H1 (cell line): ENCODE results near the gene RERG. TPM values are rescaled to one million over a fixed set of nuclear protein-coding genes. Genes with fewer than 3 reads are reported as not detected.

ENCODE experiments used
- CTCF ChIA-PET: fragments of 300-600 bp; sonication (Branson Sonifier 250); formaldehyde crosslinking; loops from one replicate; lab custom pipeline; 2021; ENCODE audit not compliant: partially characterized antibody; lab: Charles Lee
- POLR2A ChIA-PET: fragments of 300-600 bp; sonication (Branson Sonifier 250); formaldehyde crosslinking; loops from one replicate; lab custom pipeline; 2021; ENCODE audit warnings: inconsistent platforms; ENCODE audit not compliant: partially characterized antibody; lab: Charles Lee
- DNase-seq, 2 experiments: peaks; one replicate each; pipeline versions ENCODE4 v3.0.0 to v3.0.0-alpha.2; 2010 to 2022; ENCODE audit warnings: low spot score in 2 of 2, low read depth in 1 of 2, mixed read lengths in 1 of 2
- FAIRE-seq: peaks from 2 replicates; lab custom pipeline; 2011; peaks lifted over from hg19 to GRCh38; lab: Jason Lieb, UNC
- H2AFZ ChIP-seq: 2 replicates; pipeline ENCODE4 v1.8.1; 2012; ENCODE audit warnings: low read length, inconsistent platforms
- H2AK5ac ChIP-seq: 2 replicates; pipeline ENCODE4 v1.6.1; 2013; ENCODE audit warnings: low read depth, low read length
- H2BK120ac ChIP-seq: replicated peaks from 2 replicates; pipeline ENCODE3; 2013; ENCODE audit warnings: low read depth, low read length, inconsistent platforms
- H2BK12ac ChIP-seq: 2 replicates; pipeline ENCODE4 v1.6.1; 2013; ENCODE audit warnings: low read depth, low read length
- H2BK15ac ChIP-seq: 2 replicates; pipeline ENCODE4 v1.6.1; 2013; ENCODE audit warnings: low read length
- H2BK20ac ChIP-seq: 2 replicates; pipeline ENCODE4 v1.6.1; 2013; ENCODE audit warnings: low read length
- H2BK5ac ChIP-seq: 2 replicates; pipeline ENCODE4 v1.6.1; 2013; ENCODE audit warnings: low read depth, low read length
- H3K14ac ChIP-seq: 2 replicates; pipeline ENCODE4 v1.6.1; 2013; ENCODE audit warnings: inconsistent platforms; ENCODE audit not compliant: insufficient read length
- H3K18ac ChIP-seq: 2 replicates; pipeline ENCODE4 v1.6.1; 2013; ENCODE audit warnings: low read length; ENCODE audit errors: extremely low read depth
- H3K23ac ChIP-seq: 2 replicates; pipeline ENCODE4 v1.6.1; 2013; ENCODE audit warnings: inconsistent platforms; ENCODE audit not compliant: insufficient read length
- H3K23me2 ChIP-seq: 2 replicates; pipeline ENCODE4 v1.6.1; 2013; ENCODE audit warnings: low read depth, low read length
- H3K27ac ChIP-seq: 2 replicates; pipeline ENCODE4 v1.6.1; 2011; ENCODE audit warnings: low read depth, low read length, inconsistent platforms
- H3K27me3 ChIP-seq, 4 experiments: replicated peaks in 1 of 4; 1 replicate in 1 of 4; 2 replicates in 3 of 4; pipeline versions ENCODE4 v1.6.1 to v1.8.1; 2011 to 2013; ENCODE audit warnings: low read length in 3 of 4, mild to moderate bottlenecking in 3 of 4, inconsistent platforms in 2 of 4, mixed read lengths in 2 of 4, moderate library complexity in 1 of 4; ENCODE audit not compliant: control insufficient read depth in 3 of 4, insufficient read depth in 3 of 4; ENCODE audit errors: extremely low read depth in 1 of 4
- H3K36me3 ChIP-seq, 4 experiments: 2 replicates each; pipeline versions ENCODE4 v1.6.1 to v1.8.1; 2011 to 2013; ENCODE audit warnings: mild to moderate bottlenecking in 4 of 4, low read length in 3 of 4, moderate library complexity in 2 of 4, control low read depth in 1 of 4, inconsistent platforms in 1 of 4; ENCODE audit not compliant: insufficient read depth in 4 of 4, control insufficient read depth in 2 of 4
- H3K4ac ChIP-seq: replicated peaks from 2 replicates; pipeline ENCODE3; 2013; ENCODE audit warnings: low read length, low read depth, mixed read lengths, inconsistent platforms; ENCODE audit not compliant: insufficient read length
- H3K4me1 ChIP-seq, 4 experiments: replicated peaks in 1 of 4; 1 replicate in 1 of 4; 2 replicates in 3 of 4; pipeline versions ENCODE4 v1.6.1 to v1.8.1; 2011 to 2013; ENCODE audit warnings: low read length in 3 of 4, inconsistent platforms in 2 of 4, mixed read lengths in 1 of 4; ENCODE audit not compliant: insufficient read depth in 4 of 4, control insufficient read depth in 3 of 4
- H3K4me2 ChIP-seq, 2 experiments: 2 replicates each; pipeline versions ENCODE4 v1.6.1 to v1.8.1; 2011 to 2013; ENCODE audit warnings: low read depth in 2 of 2, low read length in 2 of 2, control low read depth in 1 of 2, inconsistent platforms in 1 of 2, mild to moderate bottlenecking in 1 of 2; ENCODE audit not compliant: insufficient read depth in 1 of 2
- H3K4me3 ChIP-seq, 4 experiments: fragments of 200-600, 300-600 bp in 1 of 4; sonication (generic), shearing (Covaris generic), sonication (Bioruptor Twin) in 1 of 4; 2 replicates each; pipeline versions ENCODE4 v1.5.1 to v1.8.1; 2011 to 2016; ENCODE audit warnings: low read length in 4 of 4, low read depth in 3 of 4, control low read depth in 2 of 4, inconsistent platforms in 2 of 4, mild to moderate bottlenecking in 2 of 4, mixed read lengths in 1 of 4, moderate library complexity in 1 of 4; ENCODE audit not compliant: insufficient read depth in 2 of 4; ENCODE audit errors: extremely low read depth in 1 of 4
- H3K56ac ChIP-seq: replicated peaks from 2 replicates; pipeline ENCODE3; 2013; ENCODE audit warnings: low read depth, mild to moderate bottlenecking, mixed read lengths, low read length, inconsistent platforms; ENCODE audit not compliant: insufficient read length
- H3K79me1 ChIP-seq: 2 replicates; pipeline ENCODE4 v1.6.1; 2013; ENCODE audit warnings: low read depth, low read length, control low read depth
- H3K79me2 ChIP-seq, 2 experiments: 2 replicates each; pipeline versions ENCODE4 v1.6.1 to v1.8.1; 2012 to 2013; ENCODE audit warnings: low read length in 2 of 2, mild to moderate bottlenecking in 2 of 2, inconsistent platforms in 1 of 2; ENCODE audit not compliant: insufficient read depth in 2 of 2, control insufficient read depth in 1 of 2
- H3K9ac ChIP-seq, 4 experiments: replicated peaks in 1 of 4; 1 replicate in 1 of 4; 2 replicates in 3 of 4; pipeline versions ENCODE4 v1.6.1 to v1.8.1; 2011 to 2013; ENCODE audit warnings: low read depth in 3 of 4, low read length in 3 of 4, control low read depth in 2 of 4, mild to moderate bottlenecking in 2 of 4, moderate library complexity in 2 of 4, inconsistent platforms in 1 of 4; ENCODE audit errors: extremely low read depth in 1 of 4
- H3K9me3 ChIP-seq, 2 experiments: 2 replicates each; pipeline versions ENCODE4 v1.6.1 to v1.8.1; 2012 to 2013; ENCODE audit warnings: mild to moderate bottlenecking in 2 of 2, moderate library complexity in 2 of 2, control low read depth in 1 of 2, inconsistent platforms in 1 of 2, low read depth in 1 of 2, low read length in 1 of 2, mixed read lengths in 1 of 2; ENCODE audit not compliant: insufficient read depth in 2 of 2
- H4K20me1 ChIP-seq, 2 experiments: replicated peaks in 1 of 2; 2 replicates each; pipeline versions ENCODE3 to v1.8.1; 2011 to 2013; ENCODE audit warnings: inconsistent platforms in 2 of 2, low read length in 2 of 2, mild to moderate bottlenecking in 1 of 2; ENCODE audit not compliant: insufficient read depth in 2 of 2, control insufficient read depth in 1 of 2
- H4K5ac ChIP-seq: 2 replicates; pipeline ENCODE4 v1.6.1; 2013; ENCODE audit warnings: low read length, low read depth, mixed read lengths, inconsistent platforms; ENCODE audit not compliant: insufficient read length
- H4K8ac ChIP-seq: 2 replicates; pipeline ENCODE4 v1.8.0; 2013; ENCODE audit warnings: mild to moderate bottlenecking, moderate library complexity, low read length, inconsistent platforms; ENCODE audit not compliant: insufficient read depth; ENCODE audit errors: extremely low read depth
- H4K91ac ChIP-seq: replicated peaks from 2 replicates; pipeline ENCODE3; 2013; ENCODE audit warnings: low read length, mixed read lengths, inconsistent platforms; ENCODE audit not compliant: insufficient read length
- ATF3 ChIP-seq: IDR thresholded peaks from 2 replicates; pipeline ENCODE4 v1.6.1; 2011; ENCODE audit warnings: low read depth, mild to moderate bottlenecking, low read length; ENCODE audit not compliant: insufficient read depth
- BCL11A ChIP-seq, 2 experiments: IDR thresholded peaks; one replicate each; pipeline ENCODE4 v1.6.1; 2011; ENCODE audit warnings: low read depth in 2 of 2, low read length in 2 of 2, mild to moderate bottlenecking in 2 of 2
- CHD2 ChIP-seq: IDR thresholded peaks from 2 replicates; pipeline ENCODE4 v1.6.1; 2012; ENCODE audit warnings: low read length, improper control_type of control experiment
- FOSL1 ChIP-seq: IDR thresholded peaks from 2 replicates; pipeline ENCODE4 v1.6.1; 2011; ENCODE audit warnings: mild to moderate bottlenecking, low read depth, low read length, moderate library complexity; ENCODE audit not compliant: insufficient read depth
- TBP ChIP-seq: IDR thresholded peaks from 2 replicates; pipeline ENCODE4 v1.6.1; 2011; ENCODE audit warnings: low read depth, low read length, improper control_type of control experiment
- polyA plus RNA-seq, 7 experiments: library from polyadenylated mRNA; depleted of rRNA in 3 of 7; stranded (reverse) in 5 of 7; unstranded in 2 of 7; fragments of >200 nt in 5 of 7; fragments of 200-250 nt in 2 of 7; gene quantifications; 1 replicate in 5 of 7; 2 replicates in 1 of 7; 4 replicates in 1 of 7; pipeline versions ENCODE4 v1.2.1 to v1.2.3, GENCODE V29; 2011 to 2013; ENCODE audit warnings: missing spikeins in 2 of 7, mixed read lengths in 2 of 7
- total RNA-seq: library from RNA; stranded (reverse); fragmentation: NEBNext Ultra II Directional; extraction: Animal tissue kit (Norgen Biotek cat#: 25700); gene quantifications from 2 replicates; pipeline ENCODE4 v1.2.1, GENCODE V29; 2021

Gene RERG
- total and polyA plus RNA-seq, 2 of the 8 experiments (the other 6 are each of a cell fraction or from before 2014, with no cell fraction given): 0.12 to 0.86 TPM

- Histone ChIP-seq H3K18ac (no peak overlapping the region), H2BK15ac (no peak overlapping the region), H3K4ac (no peak overlapping the region), H2BK20ac (no peak overlapping the region), H3K79me1 (no peaks in the 10 kb centered on the region), H3K4me3 (no peak overlapping the region), H2AK5ac (no peak overlapping the region), H2BK5ac (no peak overlapping the region), H3K9me3 (no peaks in the 10 kb centered on the region), H3K4me1 (no peaks in the 10 kb centered on the region), H4K20me1 (no peaks in the 10 kb centered on the region), H3K23ac (no peak overlapping the region), H3K36me3 (no peaks in the 10 kb centered on the region), H2BK12ac (no peak overlapping the region), H3K14ac (no peak overlapping the region), H4K5ac (no peak overlapping the region), H3K27ac (no peak overlapping the region), H3K4me2 (no peak overlapping the region), H3K56ac (no peak overlapping the region), H3K23me2 (no peaks in the 10 kb centered on the region), H3K79me2 (no peaks in the 10 kb centered on the region), H4K8ac (no peak overlapping the region), H4K91ac (no peak overlapping the region), H2AFZ (no peak overlapping the region), H2BK120ac (no peak overlapping the region), H3K9ac (no peak overlapping the region), H3K27me3 (no peaks in the 10 kb centered on the region)
- ChIA-PET CTCF (interaction anchor here (0.8 to 1.2 kb wide), 2 partner anchors 11 to 12 kb away, joined by 3 read pairs; no protein-coding TSS in a partner anchor), POLR2A (no interaction called here)
- FAIRE-seq: no peak
- TF ChIP-seq BCL11A (IDR thresholded peaks at IDR 0.05; ENCODE audit: low read depth in 2 of 2, low read length in 2 of 2) (no peak), TBP (no peak), FOSL1 (no peak), CHD2 (no peak), ATF3 (no peak)
- no peak for DNase-seq
Measured at GRCh38 chr12:15265875-15266274, 44.7 kb upstream of the RERG start.
